ENCODE measurements around the gene CEACAM1.
A peak's percentile ranks its signal among the peaks of the same experiment; 100 is the strongest.
"Not testable (repeated sequence)": the region's sequence is repeated elsewhere in the genome, so short reads cannot be mapped to it uniquely, and the experiment has no call there.

The CEACAM1 gene

DNA sequence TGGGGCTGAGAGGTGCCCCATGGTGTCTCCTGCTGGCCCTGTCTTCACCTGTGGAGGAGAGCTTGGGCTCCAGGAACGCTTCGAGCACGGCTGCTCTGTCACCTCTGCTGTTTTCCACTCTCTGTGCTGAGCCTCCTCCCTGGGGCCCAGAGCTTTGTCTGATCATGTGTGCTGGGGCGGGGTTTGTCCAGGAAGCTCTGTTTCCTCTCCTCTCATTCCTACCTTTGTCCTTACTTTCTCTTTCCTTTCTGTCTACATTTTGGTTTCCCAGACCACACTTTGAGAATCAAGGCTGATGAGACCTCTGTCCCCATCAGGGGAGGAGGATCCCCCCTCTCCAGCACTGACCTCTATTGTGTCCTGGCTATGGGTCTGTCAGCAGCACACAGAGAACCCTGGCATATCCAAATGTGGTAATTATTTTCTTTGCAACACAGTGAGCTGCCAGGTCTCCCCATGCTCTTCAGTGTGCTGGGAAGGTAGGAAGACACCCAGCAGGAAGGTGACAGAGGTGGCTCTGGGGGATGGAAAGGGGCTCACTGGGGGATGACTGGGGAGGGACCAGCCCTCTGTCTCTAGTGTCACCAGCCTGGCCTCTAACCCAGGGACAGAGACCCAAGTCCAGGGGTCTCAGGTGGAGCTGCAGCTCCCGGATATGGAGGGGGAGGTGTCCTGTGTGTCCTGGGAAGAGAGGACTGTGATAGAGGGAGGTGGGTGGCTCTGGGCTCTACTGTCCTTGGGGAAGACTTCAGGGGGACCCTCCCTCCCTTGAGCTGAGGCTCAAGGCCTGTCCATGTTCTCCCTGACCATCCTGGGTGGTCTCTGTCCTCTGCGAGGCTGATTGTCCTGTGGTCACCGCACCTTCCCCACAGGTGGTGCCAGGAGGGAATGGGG, at the start of gene CEACAM1:
CEACAM1 (minus strand) TSS at position 128 of the 894 bp plus-strand sequence; CDS start at position 21, 107 bp downstream.
- DNase-seq, result peak; percentile 35

DNA sequence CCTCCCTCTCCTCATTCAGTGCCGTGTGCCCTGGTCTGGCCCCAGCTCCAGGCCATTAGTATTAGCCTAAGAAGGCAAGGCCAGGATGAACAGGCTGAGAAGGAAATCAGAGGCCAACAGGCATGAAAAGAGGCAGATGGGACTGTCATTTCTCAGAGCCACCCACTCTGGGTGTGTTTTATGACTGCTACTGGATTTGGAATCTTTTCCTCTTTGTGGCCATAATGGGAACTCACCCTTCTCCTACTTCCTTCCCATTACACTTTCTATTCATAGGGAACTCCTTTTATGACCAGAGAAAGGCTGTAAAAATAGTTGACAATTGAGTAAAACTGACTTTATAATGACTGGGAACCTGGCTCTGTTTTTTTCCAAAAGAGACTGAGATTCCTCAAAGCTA, 48.7 kb upstream of the CEACAM1 start:
- no peak for DNase-seq

DNA sequence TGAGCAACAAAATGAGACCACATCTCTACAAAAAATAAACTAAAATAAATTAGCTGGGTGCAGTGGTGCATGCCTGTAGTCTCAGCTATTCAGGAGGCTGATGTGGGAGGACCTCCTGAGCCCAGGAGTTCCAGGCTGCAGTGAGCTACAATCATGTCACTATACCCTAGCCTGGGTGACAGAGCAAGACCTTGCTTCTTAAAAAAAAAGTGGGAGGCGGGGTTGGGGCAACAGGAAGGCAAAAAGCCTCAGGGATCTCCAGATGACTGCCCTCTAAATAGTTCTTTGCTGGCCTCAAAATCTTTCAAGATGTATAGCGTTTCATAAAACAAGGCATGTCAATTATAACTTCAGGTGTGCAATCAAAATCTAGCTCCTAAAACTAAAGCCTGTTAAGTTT, 48.0 kb upstream of the CEACAM1 start:
- no peak for DNase-seq

DNA sequence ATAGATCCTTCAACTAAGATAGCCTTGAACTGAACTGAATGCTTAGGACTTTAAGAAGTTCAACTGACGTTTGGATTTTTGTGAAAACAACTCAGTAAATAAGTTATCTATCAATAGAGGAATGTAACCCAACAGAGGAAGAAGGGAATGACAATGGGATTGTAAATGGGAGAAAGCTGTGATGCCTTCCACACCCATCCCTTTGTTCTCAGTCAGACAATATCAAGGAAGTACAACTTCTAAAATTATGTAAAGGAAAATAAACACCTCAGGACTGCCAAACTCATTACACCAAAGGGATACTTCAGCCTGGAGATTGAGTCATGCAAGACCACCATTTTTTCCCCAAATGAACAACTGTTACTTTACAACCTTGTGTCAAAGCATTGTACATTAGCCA, 45.4 kb upstream of the CEACAM1 start:
- DNase-seq, result no peak

DNA sequence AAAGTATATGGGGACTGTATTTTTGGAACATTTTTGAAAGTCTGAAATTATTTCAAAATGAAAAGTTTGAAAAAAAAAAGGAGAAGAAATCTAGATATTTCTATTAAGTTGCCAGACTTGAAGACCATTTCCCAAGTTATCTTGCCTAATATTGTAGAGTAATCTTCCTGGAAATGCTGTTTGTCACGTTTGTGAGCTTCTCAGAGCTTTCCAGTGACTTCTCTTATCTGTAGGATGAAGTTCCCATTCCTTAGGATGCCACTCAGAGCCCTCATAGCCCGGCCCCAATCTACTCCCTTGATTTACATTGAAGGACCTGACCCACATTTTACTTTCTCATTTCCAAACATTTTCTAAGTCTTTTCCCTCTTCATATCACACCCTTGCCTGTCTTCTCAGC, 42.8 kb upstream of the CEACAM1 start:
- DNase-seq, result no peak

DNA sequence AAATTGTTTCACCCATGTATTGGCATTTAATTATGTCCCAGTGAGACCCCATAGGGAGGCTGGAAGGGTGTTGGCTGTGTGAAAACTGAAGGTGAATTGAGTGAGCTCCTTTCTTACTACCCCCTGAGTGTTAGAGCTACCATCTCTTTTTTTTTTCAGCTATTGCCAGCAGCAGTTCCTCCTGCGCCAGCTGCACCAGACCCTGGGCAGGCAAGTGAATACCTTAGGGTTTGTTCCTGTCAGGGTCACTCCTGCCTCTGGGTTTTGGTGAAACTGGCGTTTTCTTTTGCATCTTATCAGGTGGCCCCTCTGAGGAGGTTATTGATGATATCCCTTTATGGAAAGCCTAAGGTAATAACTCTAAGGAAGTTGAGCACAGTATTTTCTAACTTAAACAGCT, 40.9 kb upstream of the CEACAM1 start:
- no peak for DNase-seq

DNA sequence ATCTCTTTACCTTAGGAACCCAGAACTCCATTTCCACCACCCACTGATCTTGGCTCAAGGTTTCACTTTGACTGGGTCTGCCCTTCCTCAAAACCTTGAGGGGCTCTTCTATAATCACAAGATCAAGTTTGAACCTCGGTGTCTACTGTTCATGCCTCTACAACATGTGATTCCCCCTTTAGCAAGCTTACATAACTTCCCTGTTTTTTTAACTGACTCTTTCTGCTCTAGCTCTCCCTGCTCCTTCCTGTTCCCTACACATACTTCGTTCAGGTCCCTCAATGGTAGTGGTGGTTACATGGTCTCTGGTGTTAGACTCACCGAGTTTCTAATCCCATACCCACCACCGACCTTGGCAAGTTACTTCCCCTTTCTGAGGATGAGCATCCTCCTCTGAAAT, 39.7 kb upstream of the CEACAM1 start:
- no peak for DNase-seq

DNA sequence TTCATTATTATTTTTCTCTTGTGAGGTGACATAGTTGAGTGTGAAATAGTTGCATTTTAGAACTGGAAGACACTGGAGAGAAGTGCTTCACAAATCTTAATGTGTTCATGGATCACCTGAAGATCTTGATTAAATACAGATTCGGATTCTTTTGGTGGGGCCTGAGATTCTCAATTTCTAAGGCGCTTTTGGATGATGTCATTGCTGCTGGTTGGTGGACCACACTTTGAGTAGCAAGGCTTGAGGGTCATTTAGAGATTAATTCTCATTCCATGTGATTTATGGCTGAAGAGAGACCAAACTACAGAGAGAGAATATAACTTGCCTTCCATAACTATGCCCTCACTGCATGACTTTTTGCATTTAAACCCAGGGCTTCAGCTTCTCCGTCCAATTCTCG, 39.3 kb upstream of the CEACAM1 start:
- no peak for DNase-seq

DNA sequence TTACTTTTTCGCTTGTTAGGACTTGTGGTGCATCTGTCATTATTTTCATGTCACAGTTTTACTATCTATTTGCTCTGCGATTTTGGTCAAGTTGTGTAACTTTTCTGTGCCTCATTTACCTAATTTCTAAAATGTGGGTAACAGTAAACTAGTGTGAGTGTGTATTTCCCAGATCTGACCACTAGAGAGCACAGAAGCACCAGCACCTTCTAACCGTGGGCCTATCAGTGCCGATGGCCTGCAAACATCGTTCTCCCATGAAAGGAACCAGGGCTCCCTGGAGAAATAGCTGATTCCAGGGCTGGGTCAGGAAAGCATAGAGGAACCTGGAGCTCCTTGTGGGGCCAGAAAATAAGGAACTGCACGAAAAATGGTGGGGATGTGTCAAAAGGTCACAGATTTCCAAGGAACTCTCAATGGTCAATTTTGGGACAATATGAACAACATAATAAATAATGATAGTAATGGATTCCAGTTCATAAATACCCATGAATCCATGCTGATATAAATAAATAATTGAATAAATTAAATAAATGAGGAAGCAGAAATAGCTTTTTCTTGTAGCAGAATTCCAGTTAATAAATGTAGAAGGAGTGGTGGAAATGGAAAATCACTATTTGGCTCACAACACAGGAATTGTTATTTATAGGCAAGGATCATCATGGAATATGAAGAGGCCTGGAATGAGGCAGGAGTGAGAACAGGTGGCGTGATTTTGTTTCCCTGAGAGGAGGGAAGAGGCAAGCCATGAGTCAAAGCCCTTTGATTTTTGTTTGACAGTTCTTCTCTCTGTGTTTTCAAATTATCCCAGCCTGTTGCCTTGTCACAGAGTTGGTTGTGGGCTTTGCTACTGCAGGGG, 35.3 kb upstream of the CEACAM1 start:
- DNase-seq, result no peak

DNA sequence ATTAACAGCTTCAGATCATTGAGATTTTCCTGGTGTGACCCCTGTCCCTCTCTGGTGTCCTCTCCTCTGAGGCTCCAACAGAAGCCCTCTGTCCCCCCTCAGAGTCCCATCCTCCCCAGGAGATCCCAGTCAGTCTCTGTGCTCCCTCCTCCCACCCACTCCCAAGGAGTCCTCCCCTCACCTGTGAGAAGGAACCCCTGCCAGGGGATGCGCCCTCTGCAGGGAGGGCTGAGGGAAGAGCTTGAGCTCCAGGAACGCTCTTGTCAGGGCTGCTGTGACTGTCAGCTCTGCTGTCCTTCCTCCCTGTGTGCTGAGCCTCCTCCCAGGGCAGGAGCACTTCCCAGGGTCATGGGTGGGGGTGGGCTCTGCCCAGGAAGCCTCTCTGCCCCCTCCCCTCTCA, 33.2 kb upstream of the CEACAM1 start:
- no peak for DNase-seq

DNA sequence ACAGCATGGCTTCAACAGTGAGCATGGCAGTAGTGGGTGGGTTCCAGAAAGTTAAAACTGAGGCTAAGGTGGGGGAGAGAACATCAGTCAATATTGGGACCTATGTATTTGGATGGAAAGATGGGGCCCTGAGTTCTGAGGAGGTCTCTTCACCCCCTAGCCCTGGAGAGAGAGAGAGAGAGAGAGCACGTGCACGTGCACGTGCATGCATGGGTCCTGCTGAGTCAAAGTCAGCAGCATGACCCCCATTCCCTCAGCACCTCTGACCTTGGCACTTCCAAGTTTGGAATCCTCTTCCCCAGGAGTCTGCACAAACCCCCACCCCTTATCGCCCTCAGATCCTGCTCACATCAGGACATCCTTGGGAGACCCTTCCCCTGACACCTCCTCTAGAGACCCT, 32.5 kb upstream of the CEACAM1 start:
- DNase-seq, result no peak

DNA sequence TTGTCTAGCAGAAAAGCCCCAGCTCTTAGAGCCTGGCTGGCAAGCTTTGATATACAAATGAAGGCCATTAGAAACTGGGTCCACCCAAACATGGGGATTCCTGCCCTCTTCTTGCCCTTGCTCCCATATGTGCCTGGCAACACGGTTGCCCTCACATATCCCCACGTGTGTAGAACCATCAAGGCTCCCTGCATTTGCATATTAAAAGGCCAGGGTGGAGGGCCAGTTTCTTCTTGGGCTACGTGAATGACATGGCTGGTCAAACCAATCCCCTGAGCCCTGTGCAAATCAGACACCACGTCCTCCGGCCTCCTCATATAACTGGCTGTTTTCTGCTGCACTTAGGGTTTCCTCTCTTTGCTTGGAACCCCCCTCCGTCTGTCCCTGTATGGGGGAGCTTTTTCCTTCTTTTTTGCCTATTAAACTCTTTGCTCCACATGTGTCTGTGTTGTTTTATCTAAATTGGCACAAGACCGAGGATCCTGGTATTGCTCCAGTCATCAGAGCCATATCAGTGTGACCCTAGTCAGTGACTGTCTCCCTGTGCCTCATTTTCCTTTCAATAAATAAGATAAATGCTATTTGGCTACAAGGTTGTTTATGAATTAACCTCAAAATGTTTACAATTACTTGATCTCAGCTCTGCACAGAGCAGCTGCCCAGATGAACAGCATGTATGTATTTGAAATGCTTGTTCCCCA, 30.3 kb upstream of the CEACAM1 start:
- DNase-seq, result no peak

DNA sequence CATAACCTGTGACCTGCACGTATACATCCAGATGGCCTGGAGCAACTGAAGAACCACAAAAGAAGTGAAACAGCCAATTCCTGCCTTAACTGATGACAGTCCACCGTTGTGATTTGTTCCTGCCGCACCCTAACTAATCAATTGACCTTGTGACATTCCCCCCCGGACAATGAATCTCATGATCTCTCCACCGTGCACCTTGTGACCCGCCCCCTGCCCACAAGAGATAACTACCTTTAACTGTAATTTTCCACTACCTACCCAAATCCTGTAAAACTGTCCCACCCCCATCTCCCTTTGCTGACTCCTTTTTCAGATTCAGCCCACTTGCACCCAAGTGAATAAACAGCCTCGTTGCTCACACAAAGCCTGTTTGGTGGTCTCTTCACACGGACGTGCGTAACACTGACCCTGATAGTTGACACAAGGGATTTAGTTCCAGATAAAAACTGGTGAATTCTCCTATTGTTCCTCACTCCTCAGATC, 29.1 kb upstream of the CEACAM1 start:
- not testable (repeated sequence) for DNase-seq

DNA sequence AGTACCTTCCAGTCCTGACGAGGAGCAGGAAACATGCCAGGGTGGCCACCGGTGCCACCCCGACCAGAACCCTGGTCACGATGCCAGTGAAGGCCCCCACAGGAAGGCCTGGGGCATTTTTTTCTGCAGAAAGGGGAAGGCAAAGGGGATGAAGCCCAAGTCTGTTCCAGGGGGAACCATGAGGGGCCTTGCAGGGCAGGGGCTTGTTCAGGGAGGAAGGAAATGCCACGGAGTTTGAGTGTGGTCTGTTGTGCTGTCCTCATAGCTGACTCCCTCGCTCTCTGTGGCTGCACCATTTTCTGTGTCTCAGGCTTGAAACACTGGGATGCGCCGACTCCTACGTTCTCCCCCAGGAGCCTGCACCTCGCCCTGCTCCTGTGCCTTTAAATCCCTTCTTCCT, 27.5 kb upstream of the CEACAM1 start:
- DNase-seq, result no peak

DNA sequence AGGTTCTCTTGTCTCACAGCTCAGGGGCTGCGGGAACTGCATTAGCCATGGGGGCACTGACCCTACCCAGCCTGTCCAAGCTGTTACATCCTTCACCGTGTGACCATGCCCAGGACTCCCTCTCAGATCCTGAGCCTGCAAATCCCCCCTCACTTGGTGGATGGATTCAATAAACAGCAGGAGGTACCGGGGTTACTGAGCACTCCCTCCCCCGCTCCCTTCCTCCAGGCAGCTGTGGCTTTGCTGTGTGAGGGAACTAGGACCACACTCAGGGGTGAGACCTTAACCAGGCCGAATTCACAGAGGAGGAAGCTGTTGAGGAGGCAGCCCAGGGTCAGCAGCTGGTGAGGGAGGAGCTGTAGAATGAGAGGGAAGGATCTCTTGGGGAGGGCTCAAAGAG, 27.0 kb upstream of the CEACAM1 start:
- no peak for DNase-seq

DNA sequence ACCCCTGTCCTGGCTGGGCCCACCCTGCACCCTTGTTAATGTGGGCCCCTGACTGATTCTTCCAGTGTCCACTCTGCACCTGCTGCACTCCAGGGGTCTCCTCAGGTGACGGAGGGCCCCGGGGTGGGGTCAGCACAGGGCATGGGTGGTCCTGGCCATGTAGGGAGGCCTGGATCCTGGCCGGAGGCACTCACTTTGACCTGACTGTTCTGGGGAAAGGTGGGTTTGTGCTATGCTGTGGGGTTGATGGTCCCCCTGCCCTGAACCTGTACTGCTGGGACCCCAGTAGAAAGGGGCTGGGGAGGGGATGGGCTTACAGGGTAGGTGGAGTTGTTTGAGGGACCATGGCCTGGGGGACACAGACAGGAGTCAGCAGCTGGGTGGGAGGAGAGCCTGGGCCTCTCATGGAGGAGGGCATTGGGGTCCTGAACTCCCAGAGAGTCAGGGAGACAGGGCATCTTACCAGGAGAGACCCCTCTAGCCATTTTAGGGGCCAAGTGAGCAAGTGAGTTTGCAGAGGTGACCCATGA, 25.8 kb upstream of the CEACAM1 start:
- no peak for DNase-seq

DNA sequence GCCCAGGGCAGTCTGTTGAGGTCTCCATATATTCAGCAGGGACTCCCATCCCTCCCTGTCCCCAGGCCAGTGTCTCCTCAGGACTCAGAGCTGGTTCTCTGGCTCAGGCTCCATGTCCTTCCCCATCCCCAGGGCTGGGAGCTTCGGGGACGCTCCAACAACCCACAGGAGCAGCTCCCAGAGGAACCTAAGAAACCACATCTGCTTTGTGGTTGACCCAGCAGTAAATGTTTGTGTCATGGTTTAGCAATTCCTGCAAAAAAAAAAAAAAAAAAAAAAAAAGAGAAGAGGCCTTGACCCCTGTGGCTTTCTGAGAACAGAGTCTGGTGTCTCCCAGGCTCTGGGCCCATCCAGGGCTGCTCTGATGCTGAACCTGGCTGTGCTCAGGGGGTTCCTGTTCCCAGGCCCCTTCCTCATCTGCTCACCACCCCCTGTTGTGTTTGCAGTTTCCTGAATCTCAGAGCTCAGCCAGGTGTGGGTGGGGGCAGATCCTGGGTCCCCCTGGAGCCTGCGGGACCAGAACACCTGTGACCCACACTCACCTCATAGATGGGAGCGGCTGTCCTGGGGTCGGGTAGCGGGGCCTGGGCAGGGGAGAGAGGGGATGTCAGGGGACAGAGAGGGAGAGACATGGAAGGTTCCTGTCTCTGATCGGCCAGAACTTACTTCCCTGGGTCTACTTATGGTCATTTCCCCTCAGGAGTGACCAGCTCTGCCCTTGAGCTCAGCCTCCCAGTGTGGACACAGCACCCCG, 25.2 kb upstream of the CEACAM1 start:
- DNase-seq, result no peak

DNA sequence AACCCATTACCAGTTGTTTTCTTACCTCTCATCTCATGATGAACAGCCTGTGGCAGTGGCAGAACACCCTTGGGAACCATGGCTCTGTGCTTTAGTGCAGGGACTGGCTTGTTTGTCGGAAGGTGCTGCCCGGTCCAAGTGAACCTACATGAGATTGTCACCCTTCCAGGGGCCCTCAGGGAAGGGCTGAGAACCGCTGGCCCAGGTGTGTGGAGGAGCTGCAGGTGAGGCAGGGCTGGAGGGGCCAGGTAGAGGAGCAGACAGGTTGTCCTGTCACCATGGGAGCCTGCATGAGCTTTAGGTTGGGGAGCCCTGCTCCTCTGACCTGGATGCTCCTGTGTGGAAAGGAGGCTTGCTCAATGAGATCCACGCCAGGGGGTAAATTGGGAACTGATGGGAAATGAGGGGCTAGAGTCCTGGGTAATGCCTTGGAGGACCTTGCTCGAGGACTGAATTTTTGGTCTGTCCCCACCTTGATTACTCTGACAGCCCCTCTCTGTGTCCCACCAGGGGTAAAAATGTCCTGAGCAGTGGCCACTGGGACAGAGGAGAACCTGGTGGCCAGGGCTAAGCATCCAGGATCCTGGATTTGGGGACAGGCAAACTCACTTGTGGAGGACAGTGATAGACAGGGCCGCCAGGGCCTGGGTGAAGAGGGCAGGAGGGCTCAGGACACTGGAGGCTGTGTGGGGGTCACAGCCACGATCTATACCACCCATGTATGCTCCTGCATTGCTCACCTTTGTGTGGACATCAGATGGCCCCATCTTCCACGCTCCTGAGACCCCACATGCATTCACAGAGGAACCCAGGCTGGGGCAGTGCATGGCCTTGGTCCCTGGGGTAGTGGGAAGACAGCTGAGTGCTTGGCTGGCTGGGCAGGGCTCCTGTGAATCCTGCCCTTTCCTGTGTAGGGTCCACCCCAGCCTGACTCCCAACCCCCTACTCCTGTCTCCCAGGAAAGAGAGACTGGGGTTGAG, 24.1 kb upstream of the CEACAM1 start:
- DNase-seq, result no peak

DNA sequence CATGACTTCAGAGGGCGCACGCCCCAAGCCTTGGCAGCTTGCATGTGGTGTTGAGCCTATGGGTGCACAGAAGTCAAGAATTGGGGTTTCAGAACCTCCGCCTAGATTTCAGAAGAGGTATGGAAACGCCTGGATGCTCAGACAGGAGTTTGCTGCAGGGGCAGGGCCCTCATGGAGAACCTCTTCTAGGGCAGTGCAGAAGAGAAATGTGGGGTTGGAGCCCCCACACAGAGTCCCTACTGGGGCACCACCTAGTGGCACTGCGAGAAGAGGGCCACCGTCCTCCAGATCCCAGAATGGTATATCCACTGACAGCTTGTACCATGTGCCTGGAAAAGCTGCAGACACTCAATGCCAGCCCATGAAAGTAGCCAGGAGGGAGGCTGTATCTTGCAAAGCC, 22.2 kb upstream of the CEACAM1 start:
- not testable (repeated sequence) for DNase-seq

DNA sequence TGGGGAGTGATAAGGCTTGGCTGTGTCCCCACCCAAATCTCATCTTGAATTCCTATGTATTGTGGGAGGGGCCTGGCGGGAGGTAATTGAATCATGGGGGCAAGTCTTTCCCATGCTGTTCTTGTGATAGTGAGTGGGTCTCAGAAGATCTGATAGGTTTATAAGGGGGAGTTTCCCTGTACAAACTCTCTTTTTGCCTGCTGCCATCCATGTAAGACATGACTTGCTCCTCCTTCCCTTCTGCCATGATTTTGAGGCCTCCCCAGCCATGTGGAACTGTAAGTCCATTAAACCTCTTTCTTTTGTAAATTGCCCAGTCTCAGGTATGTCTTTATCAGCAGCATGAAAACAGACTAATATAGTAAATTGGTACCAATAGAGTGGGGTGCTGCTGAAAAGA, 20.8 kb upstream of the CEACAM1 start:
- DNase-seq, result not testable (repeated sequence)

DNA sequence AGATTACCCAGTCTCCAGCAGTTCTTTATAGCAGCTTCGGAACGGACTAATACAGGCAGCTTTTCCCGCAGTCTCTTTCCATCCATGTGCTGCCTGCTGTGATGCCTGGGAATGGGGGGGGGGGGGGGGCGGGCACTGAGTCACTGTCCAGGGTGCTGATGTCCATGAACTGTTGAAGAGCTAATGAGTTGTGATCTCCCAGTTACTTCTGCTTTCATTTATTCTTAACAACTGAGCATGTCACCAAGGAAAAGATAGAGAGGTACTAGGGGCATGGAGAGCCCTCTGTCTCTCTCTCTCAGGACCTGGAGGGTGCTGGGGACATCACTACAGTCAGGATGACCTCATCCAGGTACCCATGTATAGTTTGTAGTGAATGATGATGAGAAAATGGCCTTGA, 20.3 kb upstream of the CEACAM1 start:
- DNase-seq, result no peak

Data from activated CD4-positive, alpha-beta T cell treated with anti-CD3 and anti-CD28 coated beads for 1 hour (primary cell).